H1 (cell line): Measurements from ENCODE around the gene DDX31. TPM values are rescaled to one million over a fixed set of nuclear protein-coding genes. Genes with fewer than 3 reads are reported as not detected.

Source experiments
- CTCF ChIA-PET: fragments of 300-600 bp; sonication (Branson Sonifier 250); formaldehyde crosslinking; loops from one replicate; lab custom pipeline; 2021; ENCODE audit not compliant: partially characterized antibody; lab: Charles Lee
- POLR2A ChIA-PET: fragments of 300-600 bp; sonication (Branson Sonifier 250); formaldehyde crosslinking; loops from one replicate; lab custom pipeline; 2021; ENCODE audit warnings: inconsistent platforms; ENCODE audit not compliant: partially characterized antibody; lab: Charles Lee
- DNase-seq, 2 experiments: peaks; one replicate each; pipeline versions ENCODE4 v3.0.0 to v3.0.0-alpha.2; 2010 to 2022; ENCODE audit warnings: low spot score in 2 of 2, low read depth in 1 of 2, mixed read lengths in 1 of 2
- FAIRE-seq: peaks from 2 replicates; lab custom pipeline; 2011; peaks lifted over from hg19 to GRCh38; lab: Jason Lieb, UNC
- H2AFZ ChIP-seq: 2 replicates; pipeline ENCODE4 v1.8.1; 2012; ENCODE audit warnings: low read length, inconsistent platforms
- H2AK5ac ChIP-seq: 2 replicates; pipeline ENCODE4 v1.6.1; 2013; ENCODE audit warnings: low read depth, low read length
- H2BK120ac ChIP-seq: replicated peaks from 2 replicates; pipeline ENCODE3; 2013; ENCODE audit warnings: low read depth, low read length, inconsistent platforms
- H2BK12ac ChIP-seq: 2 replicates; pipeline ENCODE4 v1.6.1; 2013; ENCODE audit warnings: low read depth, low read length
- H2BK15ac ChIP-seq: 2 replicates; pipeline ENCODE4 v1.6.1; 2013; ENCODE audit warnings: low read length
- H2BK20ac ChIP-seq: 2 replicates; pipeline ENCODE4 v1.6.1; 2013; ENCODE audit warnings: low read length
- H2BK5ac ChIP-seq: 2 replicates; pipeline ENCODE4 v1.6.1; 2013; ENCODE audit warnings: low read depth, low read length
- H3K14ac ChIP-seq: 2 replicates; pipeline ENCODE4 v1.6.1; 2013; ENCODE audit warnings: inconsistent platforms; ENCODE audit not compliant: insufficient read length
- H3K18ac ChIP-seq: 2 replicates; pipeline ENCODE4 v1.6.1; 2013; ENCODE audit warnings: low read length; ENCODE audit errors: extremely low read depth
- H3K23ac ChIP-seq: 2 replicates; pipeline ENCODE4 v1.6.1; 2013; ENCODE audit warnings: inconsistent platforms; ENCODE audit not compliant: insufficient read length
- H3K23me2 ChIP-seq: 2 replicates; pipeline ENCODE4 v1.6.1; 2013; ENCODE audit warnings: low read depth, low read length
- H3K27ac ChIP-seq: 2 replicates; pipeline ENCODE4 v1.6.1; 2011; ENCODE audit warnings: low read depth, low read length, inconsistent platforms
- H3K27me3 ChIP-seq, 4 experiments: replicated peaks in 1 of 4; 1 replicate in 1 of 4; 2 replicates in 3 of 4; pipeline versions ENCODE4 v1.6.1 to v1.8.1; 2011 to 2013; ENCODE audit warnings: low read length in 3 of 4, mild to moderate bottlenecking in 3 of 4, inconsistent platforms in 2 of 4, mixed read lengths in 2 of 4, moderate library complexity in 1 of 4; ENCODE audit not compliant: control insufficient read depth in 3 of 4, insufficient read depth in 3 of 4; ENCODE audit errors: extremely low read depth in 1 of 4
- H3K36me3 ChIP-seq, 4 experiments: 2 replicates each; pipeline versions ENCODE4 v1.6.1 to v1.8.1; 2011 to 2013; ENCODE audit warnings: mild to moderate bottlenecking in 4 of 4, low read length in 3 of 4, moderate library complexity in 2 of 4, control low read depth in 1 of 4, inconsistent platforms in 1 of 4; ENCODE audit not compliant: insufficient read depth in 4 of 4, control insufficient read depth in 2 of 4
- H3K4ac ChIP-seq: replicated peaks from 2 replicates; pipeline ENCODE3; 2013; ENCODE audit warnings: low read length, low read depth, mixed read lengths, inconsistent platforms; ENCODE audit not compliant: insufficient read length
- H3K4me1 ChIP-seq, 4 experiments: replicated peaks in 1 of 4; 1 replicate in 1 of 4; 2 replicates in 3 of 4; pipeline versions ENCODE4 v1.6.1 to v1.8.1; 2011 to 2013; ENCODE audit warnings: low read length in 3 of 4, inconsistent platforms in 2 of 4, mixed read lengths in 1 of 4; ENCODE audit not compliant: insufficient read depth in 4 of 4, control insufficient read depth in 3 of 4
- H3K4me2 ChIP-seq, 2 experiments: 2 replicates each; pipeline versions ENCODE4 v1.6.1 to v1.8.1; 2011 to 2013; ENCODE audit warnings: low read depth in 2 of 2, low read length in 2 of 2, control low read depth in 1 of 2, inconsistent platforms in 1 of 2, mild to moderate bottlenecking in 1 of 2; ENCODE audit not compliant: insufficient read depth in 1 of 2
- H3K4me3 ChIP-seq, 4 experiments: fragments of 200-600, 300-600 bp in 1 of 4; sonication (generic), shearing (Covaris generic), sonication (Bioruptor Twin) in 1 of 4; 2 replicates each; pipeline versions ENCODE4 v1.5.1 to v1.8.1; 2011 to 2016; ENCODE audit warnings: low read length in 4 of 4, low read depth in 3 of 4, control low read depth in 2 of 4, inconsistent platforms in 2 of 4, mild to moderate bottlenecking in 2 of 4, mixed read lengths in 1 of 4, moderate library complexity in 1 of 4; ENCODE audit not compliant: insufficient read depth in 2 of 4; ENCODE audit errors: extremely low read depth in 1 of 4
- H3K56ac ChIP-seq: replicated peaks from 2 replicates; pipeline ENCODE3; 2013; ENCODE audit warnings: low read depth, mild to moderate bottlenecking, mixed read lengths, low read length, inconsistent platforms; ENCODE audit not compliant: insufficient read length
- H3K79me1 ChIP-seq: 2 replicates; pipeline ENCODE4 v1.6.1; 2013; ENCODE audit warnings: low read depth, low read length, control low read depth
- H3K79me2 ChIP-seq, 2 experiments: 2 replicates each; pipeline versions ENCODE4 v1.6.1 to v1.8.1; 2012 to 2013; ENCODE audit warnings: low read length in 2 of 2, mild to moderate bottlenecking in 2 of 2, inconsistent platforms in 1 of 2; ENCODE audit not compliant: insufficient read depth in 2 of 2, control insufficient read depth in 1 of 2
- H3K9ac ChIP-seq, 4 experiments: replicated peaks in 1 of 4; 1 replicate in 1 of 4; 2 replicates in 3 of 4; pipeline versions ENCODE4 v1.6.1 to v1.8.1; 2011 to 2013; ENCODE audit warnings: low read depth in 3 of 4, low read length in 3 of 4, control low read depth in 2 of 4, mild to moderate bottlenecking in 2 of 4, moderate library complexity in 2 of 4, inconsistent platforms in 1 of 4; ENCODE audit errors: extremely low read depth in 1 of 4
- H3K9me3 ChIP-seq, 2 experiments: 2 replicates each; pipeline versions ENCODE4 v1.6.1 to v1.8.1; 2012 to 2013; ENCODE audit warnings: mild to moderate bottlenecking in 2 of 2, moderate library complexity in 2 of 2, control low read depth in 1 of 2, inconsistent platforms in 1 of 2, low read depth in 1 of 2, low read length in 1 of 2, mixed read lengths in 1 of 2; ENCODE audit not compliant: insufficient read depth in 2 of 2
- H4K20me1 ChIP-seq, 2 experiments: replicated peaks in 1 of 2; 2 replicates each; pipeline versions ENCODE3 to v1.8.1; 2011 to 2013; ENCODE audit warnings: inconsistent platforms in 2 of 2, low read length in 2 of 2, mild to moderate bottlenecking in 1 of 2; ENCODE audit not compliant: insufficient read depth in 2 of 2, control insufficient read depth in 1 of 2
- H4K5ac ChIP-seq: 2 replicates; pipeline ENCODE4 v1.6.1; 2013; ENCODE audit warnings: low read length, low read depth, mixed read lengths, inconsistent platforms; ENCODE audit not compliant: insufficient read length
- H4K8ac ChIP-seq: 2 replicates; pipeline ENCODE4 v1.8.0; 2013; ENCODE audit warnings: mild to moderate bottlenecking, moderate library complexity, low read length, inconsistent platforms; ENCODE audit not compliant: insufficient read depth; ENCODE audit errors: extremely low read depth
- H4K91ac ChIP-seq: replicated peaks from 2 replicates; pipeline ENCODE3; 2013; ENCODE audit warnings: low read length, mixed read lengths, inconsistent platforms; ENCODE audit not compliant: insufficient read length
- ASH2L ChIP-seq: fragments of 200-600, 300-600 bp; sonication (generic); IDR thresholded peaks from one replicate; pipeline ENCODE4 v1.7.1; 2017; ENCODE audit warnings: low read length
- CEBPB ChIP-seq: IDR thresholded peaks from 2 replicates; pipeline ENCODE4 v1.6.1; 2012; ENCODE audit warnings: low read depth, low read length
- NANOG ChIP-seq: IDR thresholded peaks from 2 replicates; pipeline ENCODE4 v1.6.1; 2011; ENCODE audit warnings: low read length, low read depth, mild to moderate bottlenecking, inconsistent platforms; ENCODE audit not compliant: insufficient read depth, poor library complexity, severe bottlenecking
- RFX5 ChIP-seq: IDR thresholded peaks from 2 replicates; pipeline ENCODE4 v1.6.1; 2011; ENCODE audit warnings: low read depth, low read length, improper control_type of control experiment, borderline replicate concordance
- RXRA ChIP-seq: IDR thresholded peaks from 2 replicates; pipeline ENCODE4 v1.6.1; 2011; ENCODE audit warnings: low read depth, mild to moderate bottlenecking, low read length, moderate library complexity; ENCODE audit not compliant: insufficient read depth
- SP1 ChIP-seq: IDR thresholded peaks from 2 replicates; pipeline ENCODE4 v1.6.1; 2011; ENCODE audit warnings: low read depth, low read length
- SP4 ChIP-seq: IDR thresholded peaks from 2 replicates; pipeline ENCODE4 v1.6.1; 2012; ENCODE audit warnings: low read length, inconsistent platforms
- TAF7 ChIP-seq: optimal IDR thresholded peaks from 2 replicates; pipeline ENCODE3; 2011; ENCODE audit warnings: low read depth, mild to moderate bottlenecking, inconsistent platforms, low read length, moderate library complexity, borderline replicate concordance
- TCF12 ChIP-seq: IDR thresholded peaks from 2 replicates; pipeline ENCODE4 v1.6.1; 2011; ENCODE audit warnings: low read depth, mild to moderate bottlenecking, low read length
- WGBS, 2 experiments: shearing (Covaris generic) in 1 of 2; methylation state at CpG; one replicate each; pipeline versions ENCODE4 v1.1.6 to v1.1.7; 2013 to 2015; ENCODE audit warnings: low lambda C conversion rate in 2 of 2, mixed read lengths in 2 of 2, inconsistent platforms in 1 of 2, low coverage in 1 of 2, missing lambda C conversion rate in 1 of 2; ENCODE audit not compliant: insufficient replicate concordance in 2 of 2, insufficient coverage in 1 of 2, insufficient read length in 1 of 2; ENCODE audit errors: extremely low coverage in 1 of 2, missing lambda C conversion rate in 1 of 2; 5-methylcytosine and 5-hydroxymethylcytosine counted together
- polyA plus RNA-seq, 7 experiments: library from polyadenylated mRNA; depleted of rRNA in 3 of 7; stranded (reverse) in 5 of 7; unstranded in 2 of 7; fragments of >200 nt in 5 of 7; fragments of 200-250 nt in 2 of 7; gene quantifications; 1 replicate in 5 of 7; 2 replicates in 1 of 7; 4 replicates in 1 of 7; pipeline versions ENCODE4 v1.2.1 to v1.2.3, GENCODE V29; 2011 to 2013; ENCODE audit warnings: missing spikeins in 2 of 7, mixed read lengths in 2 of 7
- total RNA-seq: library from RNA; stranded (reverse); fragmentation: NEBNext Ultra II Directional; extraction: Animal tissue kit (Norgen Biotek cat#: 25700); gene quantifications from 2 replicates; pipeline ENCODE4 v1.2.1, GENCODE V29; 2021

The DDX31 gene
- total and polyA plus RNA-seq, 2 of the 8 experiments (the other 6 are each of a cell fraction or from before 2014, with no cell fraction given), result 9.5 to 23.7 TPM

GRCh38 chr9:132559711-132560110 is 110.1 kb downstream of the DDX31 start:
- Histone ChIP-seq H2BK5ac (no peak overlapping the region), H3K27ac (no peak overlapping the region), H3K79me1 (no peaks in the 10 kb centered on the region), H2AK5ac (no peak overlapping the region), H3K18ac (no peak overlapping the region), H3K27me3 (no peaks in the 10 kb centered on the region), H2BK15ac (no peak overlapping the region), H3K4me2 (no peak overlapping the region), H4K20me1 (peaks cover 0 to under 1% of the 10 kb centered on the region in 2 experiments), H4K5ac (no peak overlapping the region), H3K9me3 (peaks cover 0 to 2% of the 10 kb centered on the region in 2 experiments; a peak in 1 of 4 replicates), H3K14ac (no peak overlapping the region), H3K79me2 (no peaks in the 10 kb centered on the region), H2BK120ac (no peak overlapping the region), H2BK20ac (no peak overlapping the region), H3K4ac (no peak overlapping the region), H3K4me3 (no peak overlapping the region), H4K8ac (no peak overlapping the region), H3K23me2 (no peaks in the 10 kb centered on the region; the same call in 1 of the 2 replicates), H3K4me1 (peaks cover 0 to 3% (median 0%) of the 10 kb centered on the region in 4 experiments; a peak in 1 of 7 replicates), H3K36me3 (no peaks in the 10 kb centered on the region), H3K56ac (no peak overlapping the region), H3K23ac (no peak overlapping the region), H2AFZ (no peak overlapping the region), H4K91ac (no peak overlapping the region), H2BK12ac (no peak overlapping the region), H3K9ac (no peak overlapping the region)
- TF ChIP-seq ASH2L (no peak), CEBPB (no peak), TAF7 (no peak), SP4 (no peak), TCF12 (no peak), RXRA (no peak), NANOG (no peak), RFX5 (no peak), SP1 (no peak)
- 81% methylated on average over 2 of the region's 2 CpGs; no CpG with 5 or more reads in 1 of the 2 experiments for WGBS, 2 experiments
- DNase-seq (no peak), FAIRE-seq (no peak)
- ChIA-PET CTCF (interaction anchor here (0.8 to 2.8 kb wide), 8 partner anchors 12 to 149 kb away, joined by 3 to 13 read pairs (median 4); partner anchors contain the start of gene CFAP77), POLR2A (no interaction called here)
